Astrocyte (in vitro differentiated cells and primary cell): ENCODE results near the gene SLC7A8. TPM values are rescaled to one million over a fixed set of nuclear protein-coding genes. Genes with fewer than 3 reads are reported as not detected.
A peak's percentile ranks its signal among the peaks of the same experiment; 100 is the strongest.

Experiments
- DNase-seq: peaks from one replicate; pipeline ENCODE4 v3.0.0-alpha.2; 2010; ENCODE audit warnings: low read depth
- FAIRE-seq: peaks from 2 replicates; lab custom pipeline; 2011; peaks lifted over from hg19 to GRCh38; lab: Jason Lieb, UNC
- H2AFZ ChIP-seq: 2 replicates; pipeline ENCODE4 v1.6.0; 2012; ENCODE audit warnings: low read depth, low read length, inconsistent platforms
- H3K27ac ChIP-seq: 2 replicates; pipeline ENCODE4 v1.5.1; 2011; ENCODE audit warnings: low read depth, low read length, inconsistent platforms
- H3K27me3 ChIP-seq: 2 replicates; pipeline ENCODE4 v1.6.0; 2011; ENCODE audit warnings: low read length, inconsistent platforms; ENCODE audit not compliant: insufficient read depth
- H3K36me3 ChIP-seq: 2 replicates; pipeline ENCODE4 v1.5.1; 2011; ENCODE audit warnings: low read length, inconsistent platforms; ENCODE audit not compliant: insufficient read depth
- H3K4me1 ChIP-seq: 2 replicates; pipeline ENCODE4 v1.5.1; 2011; ENCODE audit warnings: low read length, inconsistent platforms; ENCODE audit not compliant: insufficient read depth
- H3K4me2 ChIP-seq: 2 replicates; pipeline ENCODE4 v1.6.0; 2012; ENCODE audit warnings: low read length, inconsistent platforms
- H3K4me3 ChIP-seq: 2 replicates; pipeline ENCODE4 v1.5.1; 2011; ENCODE audit warnings: low read depth, mild to moderate bottlenecking, low read length, inconsistent platforms; ENCODE audit not compliant: insufficient read depth
- H3K79me2 ChIP-seq: 2 replicates; pipeline ENCODE4 v1.6.0; 2012; ENCODE audit warnings: mild to moderate bottlenecking, low read length, inconsistent platforms; ENCODE audit not compliant: insufficient read depth
- H3K9ac ChIP-seq: 2 replicates; pipeline ENCODE4 v1.6.0; 2012; ENCODE audit warnings: mild to moderate bottlenecking, low read length, inconsistent platforms
- H3K9me3 ChIP-seq: 2 replicates; pipeline ENCODE4 v1.5.1; 2012; ENCODE audit warnings: low read depth, mild to moderate bottlenecking, low read length, inconsistent platforms; ENCODE audit not compliant: insufficient read depth
- H4K20me1 ChIP-seq: 2 replicates; pipeline ENCODE4 v1.6.0; 2012; ENCODE audit warnings: low read length, inconsistent platforms; ENCODE audit not compliant: insufficient read depth
- H3K27ac Mint-ChIP-seq: one replicate; pipeline ENCODE4 v1.8.0; 2021; ENCODE audit warnings: mild to moderate bottlenecking, mixed read lengths; ENCODE audit not compliant: unreplicated experiment
- H3K27me3 Mint-ChIP-seq: one replicate; pipeline ENCODE4 v1.8.0; 2021; ENCODE audit warnings: low read depth, mixed read lengths; ENCODE audit not compliant: unreplicated experiment
- H3K36me3 Mint-ChIP-seq: one replicate; pipeline ENCODE4 v1.8.0; 2021; ENCODE audit warnings: low read depth, mixed read lengths; ENCODE audit not compliant: unreplicated experiment
- H3K4me1 Mint-ChIP-seq: one replicate; pipeline ENCODE4 v1.8.0; 2021; ENCODE audit warnings: low read depth, mixed read lengths; ENCODE audit not compliant: unreplicated experiment
- H3K4me3 Mint-ChIP-seq: one replicate; pipeline ENCODE4 v1.8.0; 2021; ENCODE audit warnings: mild to moderate bottlenecking, moderate library complexity, mixed read lengths; ENCODE audit not compliant: unreplicated experiment
- H3K9me3 Mint-ChIP-seq: one replicate; pipeline ENCODE4 v1.8.0; 2021; ENCODE audit warnings: mild to moderate bottlenecking, mixed read lengths; ENCODE audit not compliant: unreplicated experiment
- EZH2 ChIP-seq: IDR thresholded peaks from 2 replicates; pipeline ENCODE4 v1.6.1; 2012; ENCODE audit warnings: mild to moderate bottlenecking, low read length, inconsistent platforms; ENCODE audit not compliant: insufficient read depth
- total RNA-seq: library from RNA; stranded (reverse); gene quantifications from 2 replicates; pipeline ENCODE4 v1.2.1, GENCODE V29; 2021
- TF ChIP-seq, protein P1 (sequence below): IDR thresholded peaks from 2 replicates; pipeline ENCODE4 v1.5.1; 2011; ENCODE audit warnings: low read depth, mild to moderate bottlenecking, inconsistent platforms, low read length, moderate library complexity; ENCODE audit not compliant: insufficient read depth

The SLC7A8 gene
- total RNA-seq, 1 donor from 2014 or later = 6.5 TPM

DNA sequence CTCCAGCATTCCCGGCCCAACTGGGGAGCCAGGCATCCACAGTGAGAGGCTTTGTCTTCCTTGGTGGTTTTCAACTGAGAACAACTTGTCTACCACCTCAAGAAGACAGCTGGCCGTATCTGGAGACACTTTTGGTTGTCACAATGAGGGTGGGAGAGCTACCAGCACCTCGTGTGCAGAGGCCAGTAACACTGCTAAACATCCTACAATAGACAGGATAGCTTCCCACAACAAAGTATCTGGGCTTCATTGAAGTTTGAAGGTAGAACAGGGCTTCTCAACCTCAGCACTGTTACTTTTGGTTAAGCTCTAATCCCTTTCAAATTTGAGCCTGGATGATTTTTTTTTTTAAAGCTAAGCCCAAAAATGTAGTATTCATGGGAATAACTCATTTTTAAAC, 10.9 kb downstream of the SLC7A8 start:
- Histone ChIP-seq H3K9me3 (no peaks in the 10 kb centered on the region), H3K36me3 (no peaks in the 10 kb centered on the region), H2AFZ (no peak overlapping the region), H3K4me2 (no peak overlapping the region), H3K9ac (no peak overlapping the region), H3K79me2 (no peaks in the 10 kb centered on the region), H3K27me3 (peaks cover 18% of the 10 kb centered on the region), H3K27ac (no peak overlapping the region), H3K4me1 (peaks cover 1% of the 10 kb centered on the region), H4K20me1 (no peaks in the 10 kb centered on the region), H3K4me3 (no peak overlapping the region)
- H3K27me3 Mint-ChIP-seq = no peaks in the 10 kb centered on the region
- no peak overlapping the region for H3K27ac Mint-ChIP-seq
- H3K36me3 Mint-ChIP-seq = no peaks in the 10 kb centered on the region
- H3K9me3 Mint-ChIP-seq = no peaks in the 10 kb centered on the region
- peaks cover 18% of the 10 kb centered on the region for H3K4me1 Mint-ChIP-seq
- FAIRE-seq (no peak), DNase-seq (no peak)
- TF ChIP-seq, protein P1, sequence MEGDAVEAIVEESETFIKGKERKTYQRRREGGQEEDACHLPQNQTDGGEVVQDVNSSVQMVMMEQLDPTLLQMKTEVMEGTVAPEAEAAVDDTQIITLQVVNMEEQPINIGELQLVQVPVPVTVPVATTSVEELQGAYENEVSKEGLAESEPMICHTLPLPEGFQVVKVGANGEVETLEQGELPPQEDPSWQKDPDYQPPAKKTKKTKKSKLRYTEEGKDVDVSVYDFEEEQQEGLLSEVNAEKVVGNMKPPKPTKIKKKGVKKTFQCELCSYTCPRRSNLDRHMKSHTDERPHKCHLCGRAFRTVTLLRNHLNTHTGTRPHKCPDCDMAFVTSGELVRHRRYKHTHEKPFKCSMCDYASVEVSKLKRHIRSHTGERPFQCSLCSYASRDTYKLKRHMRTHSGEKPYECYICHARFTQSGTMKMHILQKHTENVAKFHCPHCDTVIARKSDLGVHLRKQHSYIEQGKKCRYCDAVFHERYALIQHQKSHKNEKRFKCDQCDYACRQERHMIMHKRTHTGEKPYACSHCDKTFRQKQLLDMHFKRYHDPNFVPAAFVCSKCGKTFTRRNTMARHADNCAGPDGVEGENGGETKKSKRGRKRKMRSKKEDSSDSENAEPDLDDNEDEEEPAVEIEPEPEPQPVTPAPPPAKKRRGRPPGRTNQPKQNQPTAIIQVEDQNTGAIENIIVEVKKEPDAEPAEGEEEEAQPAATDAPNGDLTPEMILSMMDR = no peak
- TF ChIP-seq EZH2 = no peak
- no peak overlapping the region for H3K4me3 Mint-ChIP-seq

DNA sequence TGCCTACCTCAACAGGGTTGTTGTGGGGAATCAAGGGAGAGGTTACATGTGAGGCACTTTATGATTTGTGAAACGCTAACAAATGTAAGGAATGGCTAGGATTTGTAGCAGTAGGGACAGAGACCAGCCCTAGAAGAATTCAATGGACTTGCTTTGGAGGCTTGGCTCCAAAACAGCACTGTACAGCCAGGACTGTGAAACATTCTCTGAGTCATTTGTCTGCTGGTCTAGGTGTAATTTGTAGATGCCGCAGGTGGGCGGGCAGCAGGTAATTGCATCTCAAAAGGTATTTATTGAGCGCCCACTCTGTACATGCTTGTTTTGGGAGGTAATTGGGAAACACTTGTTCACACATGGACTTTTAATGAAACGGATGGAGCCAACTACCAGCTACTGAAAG, 11.4 kb downstream of the SLC7A8 start:
- Histone ChIP-seq H3K79me2 (no peaks in the 10 kb centered on the region), H3K4me2 (no peak overlapping the region), H3K4me3 (no peak overlapping the region), H4K20me1 (no peaks in the 10 kb centered on the region), H3K27me3 (peaks cover 17% of the 10 kb centered on the region), H3K9me3 (no peaks in the 10 kb centered on the region), H3K4me1 (peaks cover 4% of the 10 kb centered on the region), H3K9ac (no peak overlapping the region), H2AFZ (no peak overlapping the region), H3K36me3 (no peaks in the 10 kb centered on the region), H3K27ac (no peak overlapping the region)
- Mint-ChIP-seq H3K4me1 (peaks cover 23% of the 10 kb centered on the region), H3K27me3 (no peaks in the 10 kb centered on the region), H3K27ac (no peak overlapping the region), H3K36me3 (no peaks in the 10 kb centered on the region), H3K4me3 (no peak overlapping the region), H3K9me3 (no peaks in the 10 kb centered on the region)
- DNase-seq = no peak
- no peak for FAIRE-seq
- no peak for TF ChIP-seq EZH2
- TF ChIP-seq, protein P1 = no peak

DNA sequence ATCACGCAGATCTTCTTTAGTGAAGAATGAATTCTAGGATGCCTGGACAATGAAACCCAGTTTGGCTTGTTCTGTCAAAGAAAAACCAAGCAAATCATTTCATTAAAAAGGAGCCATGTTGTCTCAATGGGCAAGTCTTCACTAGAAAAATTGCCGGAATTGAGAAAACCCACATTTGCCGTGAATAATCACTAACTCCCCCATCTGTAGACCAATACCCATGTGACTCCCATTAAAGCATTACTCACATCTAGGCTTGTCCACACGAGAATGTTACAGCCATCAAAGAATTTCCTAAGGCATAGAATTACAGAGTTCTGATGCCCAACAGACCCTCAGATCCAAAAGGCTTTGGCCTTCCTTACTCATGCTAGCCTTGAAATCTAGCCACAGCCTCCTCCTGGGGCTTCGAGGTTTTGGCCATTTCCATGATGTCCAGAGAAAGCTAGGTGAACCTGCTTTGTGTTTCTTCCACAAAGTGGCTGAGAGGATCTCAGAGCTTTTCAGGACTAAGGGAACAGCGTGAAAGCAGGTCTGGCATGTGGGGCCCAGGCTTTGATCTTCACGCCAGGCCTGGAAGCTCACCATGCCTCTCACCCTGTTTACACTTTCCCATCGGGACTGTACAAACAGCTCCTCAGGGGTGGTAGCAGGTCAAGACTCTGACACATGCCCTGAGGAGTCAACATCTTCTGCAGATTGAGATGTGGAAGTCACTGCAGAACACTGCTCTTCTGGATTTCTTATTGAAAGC, 12.1 kb downstream of the SLC7A8 start:
- Histone ChIP-seq H3K27ac (no peak overlapping the region), H3K4me2 (no peak overlapping the region), H3K79me2 (no peaks in the 10 kb centered on the region), H3K27me3 (peaks cover 21% of the 10 kb centered on the region), H2AFZ (no peak overlapping the region), H3K36me3 (no peaks in the 10 kb centered on the region), H3K4me3 (no peak overlapping the region), H3K4me1 (peaks cover 4% of the 10 kb centered on the region), H3K9me3 (no peaks in the 10 kb centered on the region), H3K9ac (no peak overlapping the region), H4K20me1 (no peaks in the 10 kb centered on the region)
- Mint-ChIP-seq H3K36me3 (no peaks in the 10 kb centered on the region), H3K9me3 (no peaks in the 10 kb centered on the region), H3K27me3 (no peaks in the 10 kb centered on the region), H3K27ac (no peak overlapping the region), H3K4me1 (peaks cover 30% of the 10 kb centered on the region), H3K4me3 (no peak overlapping the region)
- DNase-seq (peak; percentile 52), FAIRE-seq (no peak)
- TF ChIP-seq EZH2 = no peak
- TF ChIP-seq, protein P1 = no peak
